Endothelial cell of umbilical vein (primary cell): Measurements from ENCODE around the gene INPP5A. TPM values are rescaled to one million over a fixed set of nuclear protein-coding genes. Genes with fewer than 3 reads are reported as not detected.

Experiments
- BruUV-seq: library from RNA; stranded (reverse); fragments of 400-500 nt; replicated peaks from 2 replicates; lab custom pipeline; 2021; lab: Mats Ljungman, UMichigan
- CTCF ChIA-PET: fragments of 300-600, 350-600 bp; sonication (Branson Sonifier 250); formaldehyde crosslinking; loops from one replicate; lab custom pipeline; 2021; ENCODE audit warnings: antibody characterized with exemption, inconsistent platforms; lab: Charles Lee
- POLR2A ChIA-PET: fragments of 300-600, 350-600 bp; sonication (Branson Sonifier 250); formaldehyde crosslinking; loops from one replicate; lab custom pipeline; 2021; ENCODE audit warnings: antibody characterized with exemption, inconsistent platforms; lab: Charles Lee
- DNase-seq: peaks from one replicate; pipeline ENCODE4 v3.0.0-alpha.2; 2011; ENCODE audit warnings: low read depth, low spot score
- FAIRE-seq: peaks from 2 replicates; lab custom pipeline; 2011; peaks lifted over from hg19 to GRCh38; lab: Jason Lieb, UNC
- H2AFZ ChIP-seq: 2 replicates; pipeline ENCODE4 v1.6.0; 2012; ENCODE audit warnings: low read depth, low read length, control low read depth, inconsistent platforms
- H3K27ac ChIP-seq: 2 replicates; pipeline ENCODE4 v1.5.1; 2011; ENCODE audit warnings: low read depth, mild to moderate bottlenecking, control low read depth, low read length, moderate library complexity; ENCODE audit not compliant: insufficient read depth
- H3K27me3 ChIP-seq, 2 experiments: 2 replicates each; pipeline versions ENCODE4 v1.6.0 to v1.6.1; 2011; ENCODE audit warnings: low read length in 2 of 2, mixed read lengths in 1 of 2; ENCODE audit not compliant: control insufficient read depth in 2 of 2, insufficient read depth in 2 of 2
- H3K36me3 ChIP-seq, 2 experiments: 2 replicates in 1 of 2; 3 replicates in 1 of 2; pipeline ENCODE4 v1.5.1; 2011; ENCODE audit warnings: low read length in 2 of 2, mild to moderate bottlenecking in 1 of 2, moderate library complexity in 1 of 2; ENCODE audit not compliant: control insufficient read depth in 2 of 2, insufficient read depth in 2 of 2; ENCODE audit errors: extremely low read depth in 1 of 2
- H3K4me1 ChIP-seq: 3 replicates; pipeline ENCODE4 v1.5.1; 2011; ENCODE audit warnings: mild to moderate bottlenecking, low read length; ENCODE audit not compliant: control insufficient read depth, insufficient read depth; ENCODE audit errors: extremely low read depth
- H3K4me2 ChIP-seq: 2 replicates; pipeline ENCODE4 v1.6.1; 2011; ENCODE audit warnings: low read length, control low read depth, mixed read lengths; ENCODE audit not compliant: insufficient read depth
- H3K4me3 ChIP-seq, 3 experiments: fragments of 200-600 bp in 1 of 3; sonication (generic), shearing (Covaris generic) in 1 of 3; replicated peaks in 1 of 3; 2 replicates each; pipeline ENCODE4 v1.5.1; 2011 to 2016; ENCODE audit warnings: control low read depth in 3 of 3, low read length in 3 of 3, mild to moderate bottlenecking in 2 of 3, inconsistent platforms in 1 of 3, low read depth in 1 of 3, moderate library complexity in 1 of 3; ENCODE audit not compliant: insufficient read depth in 1 of 3
- H3K79me2 ChIP-seq: 2 replicates; pipeline ENCODE4 v1.6.0; 2012; ENCODE audit warnings: low read length, inconsistent platforms; ENCODE audit not compliant: control insufficient read depth, insufficient read depth
- H3K9ac ChIP-seq: replicated peaks from 2 replicates; pipeline ENCODE3; 2011; ENCODE audit warnings: low read length, control low read depth; ENCODE audit not compliant: insufficient read depth; ENCODE audit errors: extremely low read depth
- H3K9me1 ChIP-seq: replicated peaks from 3 replicates; pipeline ENCODE4 v1.6.0; 2011; ENCODE audit warnings: mild to moderate bottlenecking, low read length; ENCODE audit not compliant: control insufficient read depth, insufficient read depth; ENCODE audit errors: extremely low read depth
- H3K9me3 ChIP-seq: replicated peaks from 2 replicates; pipeline ENCODE4 v1.5.1; 2012; ENCODE audit warnings: low read length, inconsistent platforms; ENCODE audit not compliant: control insufficient read depth, insufficient read depth
- H4K20me1 ChIP-seq: replicated peaks from 2 replicates; pipeline ENCODE3; 2011; ENCODE audit warnings: mild to moderate bottlenecking, low read length; ENCODE audit not compliant: control insufficient read depth, insufficient read depth; ENCODE audit errors: extremely low read depth
- GATA2 ChIP-seq: IDR thresholded peaks from 2 replicates; pipeline ENCODE4 v1.7.0; 2011; ENCODE audit warnings: low read depth, mild to moderate bottlenecking, moderate library complexity, mixed read lengths, low read length; ENCODE audit not compliant: insufficient read length, insufficient read depth
- JUN ChIP-seq: IDR thresholded peaks from 2 replicates; pipeline ENCODE4 v1.6.1; 2011; ENCODE audit warnings: borderline replicate concordance, low read depth; ENCODE audit not compliant: insufficient read length, insufficient read depth
- MYC ChIP-seq: IDR thresholded peaks from one replicate; pipeline ENCODE4 v1.6.1; 2011; ENCODE audit warnings: mild to moderate bottlenecking, low read depth, low read length
- dilution Hi-C: fragments of 300-500 bp; cut with MboI; formaldehyde crosslinking; loops from one replicate; pipeline ENCODE4 v1.15.0; 2019; ENCODE audit warnings: low sequenced_read_pairs; ENCODE audit not compliant: extremely low pct_ligation_motif_present
- intact Hi-C: fragments of 100-400 bp; cut with micrococcal nuclease; formaldehyde crosslinking; loops from one replicate; pipeline ENCODE4 v1.10.0; 2022
- polyA plus RNA-seq, 4 experiments: library from polyadenylated mRNA; depleted of rRNA in 3 of 4; stranded (reverse) in 3 of 4; unstranded in 1 of 4; fragments of >200 nt; gene quantifications; 2 replicates each; pipeline versions ENCODE4 v1.2.1 to v1.2.3, GENCODE V29; 2011 to 2012; ENCODE audit warnings: missing spikeins in 1 of 4
- total RNA-seq: library from RNA; stranded (reverse); gene quantifications from 2 replicates; pipeline ENCODE4 v1.2.3, GENCODE V29; 2021

INPP5A gene
- total and polyA plus RNA-seq, 2 donors (not counting 3 experiments of a cell fraction or from before 2014, with no cell fraction given): 22.9 to 33.2 TPM

DNA sequence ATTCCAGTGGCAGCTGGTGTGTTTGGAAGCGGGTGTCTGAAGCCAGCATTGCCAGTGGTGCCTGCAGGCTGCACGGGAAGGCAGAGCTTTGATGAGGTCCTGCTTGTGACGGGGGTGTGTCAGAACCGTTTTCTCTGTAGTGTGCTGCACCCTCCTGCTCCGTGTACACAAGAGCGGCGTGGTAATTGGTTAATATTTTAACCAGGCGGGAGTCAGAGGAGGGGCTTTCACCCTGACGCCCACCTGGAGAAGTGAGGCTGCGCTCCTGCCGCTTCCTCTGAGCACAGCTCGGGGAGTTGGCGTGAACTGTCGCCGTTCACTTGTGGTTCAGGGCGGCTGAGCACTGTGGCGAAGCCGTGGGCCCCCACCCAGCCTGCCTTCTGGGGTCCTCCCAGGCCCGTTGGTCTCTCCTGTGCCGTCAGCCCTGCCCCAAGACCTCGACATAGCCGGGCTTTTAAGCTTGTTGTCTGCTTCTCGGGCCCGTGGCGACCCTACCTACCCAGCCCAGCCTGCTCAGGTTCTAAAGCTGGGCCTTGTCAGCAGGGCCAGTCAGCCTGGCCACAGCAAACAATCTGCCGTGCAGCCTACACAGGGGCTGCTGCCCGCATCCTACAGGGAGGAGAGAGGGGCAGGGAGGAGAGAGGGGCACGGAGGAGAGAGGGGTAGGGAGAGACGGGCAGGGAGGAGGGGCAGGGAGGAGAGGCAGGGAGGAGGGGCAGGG, 236.8 kb downstream of the INPP5A start:
- no TSS peak for BruUV-seq

GRCh38 chr10:132774902-132775863, 237.6 kb downstream of the INPP5A start:
- H4K20me1 ChIP-seq: no peaks in the 10 kb centered on the region
- no peak for FAIRE-seq
- H3K27ac ChIP-seq: no peak overlapping the region
- no peak overlapping the region for H3K4me3 ChIP-seq
- H3K9me1 ChIP-seq: no peaks in the 10 kb centered on the region
- no peaks in the 10 kb centered on the region for H3K27me3 ChIP-seq
- intact Hi-C loops (no loop called here), dilution Hi-C loops (no loop called here)
- H3K4me2 ChIP-seq: no peak overlapping the region
- ChIA-PET CTCF (no interaction called here), POLR2A (no interaction called here)
- no peaks in the 10 kb centered on the region for H3K79me2 ChIP-seq
- TF ChIP-seq MYC: no peak
- no peaks in the 10 kb centered on the region for H3K4me1 ChIP-seq
- BruUV-seq: no TSS peak
- H2AFZ ChIP-seq: no peak overlapping the region
- H3K9ac ChIP-seq: no peak overlapping the region
- H3K9me3 ChIP-seq: no peaks in the 10 kb centered on the region
- no peak for DNase-seq
- H3K36me3 ChIP-seq: no peaks in the 10 kb centered on the region

More for the DNA sequence above, 236.8 kb downstream of the INPP5A start:
- no peaks in the 10 kb centered on the region for H3K79me2 ChIP-seq
- H3K9ac ChIP-seq: no peak overlapping the region
- intact Hi-C loops (no loop called here), dilution Hi-C loops (no loop called here)
- DNase-seq (no peak), FAIRE-seq (no peak)
- POLR2A ChIA-PET: no interaction called here
- no peak overlapping the region for H2AFZ ChIP-seq
- no peaks in the 10 kb centered on the region for H3K27me3 ChIP-seq
- H3K4me3 ChIP-seq: no peak overlapping the region
- H3K4me1 ChIP-seq: no peaks in the 10 kb centered on the region
- H3K9me3 ChIP-seq: no peaks in the 10 kb centered on the region
- H3K4me2 ChIP-seq: no peak overlapping the region
- H3K9me1 ChIP-seq: no peaks in the 10 kb centered on the region
- TF ChIP-seq GATA2: no peak
- no peak for TF ChIP-seq JUN
- no peak overlapping the region for H3K27ac ChIP-seq
- H4K20me1 ChIP-seq: no peaks in the 10 kb centered on the region
- no peaks in the 10 kb centered on the region for H3K36me3 ChIP-seq
- CTCF ChIA-PET: no interaction called here
